B cell (primary cell): ENCODE data around the gene LRPPRC. TPM values are rescaled to one million over a fixed set of nuclear protein-coding genes. Genes with fewer than 3 reads are reported as not detected.

Experiments used
- ATAC-seq: fragments of 200-7000 bp; cut with Tn5 transposase; one replicate; pipeline ENCODE4 v1.10.0; 2021; ENCODE audit warnings: low read depth, mild to moderate bottlenecking, moderate number of reproducible peaks, moderate library complexity
- CTCF ChIA-PET: fragments of 350-600 bp; sonication (Branson Sonifier 250); formaldehyde crosslinking; loops from one replicate; lab custom pipeline; 2021; ENCODE audit warnings: antibody characterized with exemption, inconsistent platforms; lab: Charles Lee
- POLR2A ChIA-PET: fragments of 350-600 bp; sonication (Branson Sonifier 250); formaldehyde crosslinking; loops from one replicate; lab custom pipeline; 2021; ENCODE audit warnings: antibody characterized with exemption; lab: Charles Lee
- DNase-seq: peaks from one replicate; pipeline ENCODE4 v3.0.0; 2013
- H2AFZ ChIP-seq: 2 replicates; pipeline ENCODE4 v1.6.1; 2012; ENCODE audit warnings: mild to moderate bottlenecking, low read depth, low read length; ENCODE audit not compliant: insufficient read depth, poor library complexity, severe bottlenecking
- H3K27ac ChIP-seq, 2 donors: 1 replicate in 1 of 2; 2 replicates in 1 of 2; pipeline ENCODE4 v1.5.1; 2012 to 2013; ENCODE audit warnings: low read length in 2 of 2, mild to moderate bottlenecking in 2 of 2, moderate library complexity in 1 of 2
- H3K27me3 ChIP-seq, 4 experiments: fragments of 200-600 bp in 1 of 4; sonication (generic) in 1 of 4; replicated peaks in 1 of 4; 1 replicate in 2 of 4; 2 replicates in 2 of 4; pipeline versions ENCODE4 v1.6.1 to v1.7.0; 2013 to 2016; ENCODE audit warnings: low read length in 3 of 4, mild to moderate bottlenecking in 2 of 4, mixed read lengths in 1 of 4, moderate library complexity in 1 of 4; ENCODE audit not compliant: insufficient read depth in 4 of 4, control insufficient read depth in 3 of 4; ENCODE audit errors: control extremely low read depth in 1 of 4
- H3K36me3 ChIP-seq, 2 experiments: replicated peaks in 1 of 2; 1 replicate in 1 of 2; 2 replicates in 1 of 2; pipeline versions ENCODE4 v1.6.1 to v1.7.1; 2013; ENCODE audit warnings: low read length in 1 of 2; ENCODE audit not compliant: insufficient read depth in 2 of 2, control insufficient read depth in 1 of 2; ENCODE audit errors: control extremely low read depth in 1 of 2, extremely low read depth in 1 of 2
- H3K4me1 ChIP-seq, 2 donors: fragments of 200-600 bp in 1 of 2; sonication (generic) in 1 of 2; 1 replicate in 1 of 2; 2 replicates in 1 of 2; pipeline versions ENCODE4 v1.5.1 to v1.6.1; 2013 to 2017; ENCODE audit warnings: low read length in 2 of 2; ENCODE audit not compliant: control insufficient read depth in 2 of 2, insufficient read depth in 2 of 2
- H3K4me2 ChIP-seq: replicated peaks from 2 replicates; pipeline ENCODE3; 2012; ENCODE audit warnings: mild to moderate bottlenecking, low read depth, low read length; ENCODE audit not compliant: poor library complexity, severe bottlenecking
- H3K4me3 ChIP-seq, 5 experiments: fragments of 200-600 bp in 1 of 5; sonication (generic) in 1 of 5; 1 replicate in 3 of 5; 2 replicates in 2 of 5; pipeline versions ENCODE4 v1.5.1 to v1.7.0; 2011 to 2016; ENCODE audit warnings: low read length in 4 of 5, mild to moderate bottlenecking in 4 of 5, low read depth in 2 of 5, control low read depth in 1 of 5, moderate library complexity in 1 of 5; ENCODE audit not compliant: insufficient read depth in 1 of 5; ENCODE audit errors: control extremely low read depth in 1 of 5, extremely low read depth in 1 of 5
- H3K79me2 ChIP-seq: fragments of 200-600 bp; sonication (generic); one replicate; pipeline ENCODE4 v1.6.0; 2016; ENCODE audit warnings: low read length; ENCODE audit not compliant: control insufficient read depth, insufficient read depth
- H3K9ac ChIP-seq: fragments of 200-600 bp; sonication (generic); 2 replicates; pipeline ENCODE4 v1.6.1; 2017; ENCODE audit warnings: mild to moderate bottlenecking, low read length, moderate library complexity
- H3K9me3 ChIP-seq, 3 donors: one replicate each; pipeline versions ENCODE4 v1.6.1 to v1.7.1; 2013; ENCODE audit warnings: low read length in 2 of 3; ENCODE audit not compliant: control insufficient read depth in 2 of 3, insufficient read depth in 1 of 3; ENCODE audit errors: control extremely low read depth in 1 of 3
- H4K20me1 ChIP-seq: 2 replicates; pipeline ENCODE4 v1.6.0; 2012; ENCODE audit warnings: mild to moderate bottlenecking, low read length; ENCODE audit not compliant: insufficient read depth, control insufficient read depth, poor library complexity, severe bottlenecking
- H3K27ac Mint-ChIP-seq: one replicate; pipeline ENCODE4 v1.8.0; 2021; ENCODE audit warnings: mixed read lengths
- H3K27me3 Mint-ChIP-seq: one replicate; pipeline ENCODE4 v1.8.0; 2021; ENCODE audit warnings: mixed read lengths
- H3K4me1 Mint-ChIP-seq: one replicate; pipeline ENCODE4 v1.8.0; 2021; ENCODE audit warnings: mixed read lengths
- H3K4me3 Mint-ChIP-seq: one replicate; pipeline ENCODE4 v1.8.0; 2021; ENCODE audit warnings: mixed read lengths
- H3K9me3 Mint-ChIP-seq: one replicate; pipeline ENCODE4 v1.8.0; 2022; ENCODE audit warnings: mixed read lengths; ENCODE audit not compliant: insufficient read depth
- CTCF ChIP-seq: fragments of 200-600 bp; IDR thresholded peaks from one replicate; pipeline ENCODE4 v1.8.0; 2022; ENCODE audit warnings: antibody characterized with exemption, mild to moderate bottlenecking
- EZH2 ChIP-seq: IDR thresholded peaks from 2 replicates; pipeline ENCODE4 v1.6.1; 2012; ENCODE audit warnings: borderline replicate concordance, low read depth, mild to moderate bottlenecking, moderate library complexity, low read length; ENCODE audit not compliant: insufficient read depth, poor library complexity, severe bottlenecking
- WGBS: methylation state at CpG from one replicate; pipeline ENCODE4 v1.1.5; 2013; ENCODE audit warnings: missing lambda C conversion rate; ENCODE audit not compliant: insufficient coverage; 5-methylcytosine and 5-hydroxymethylcytosine counted together
- intact Hi-C: fragments of 100-400 bp; cut with micrococcal nuclease; formaldehyde crosslinking; loops from one replicate; pipeline ENCODE4 v1.10.0; 2022
- polyA plus RNA-seq: library from polyadenylated mRNA; depleted of rRNA; stranded (reverse); fragments of >200 nt; gene quantifications from 2 replicates; pipeline ENCODE4 v1.2.3, GENCODE V29; 2012
- total RNA-seq, 2 donors: library from RNA; stranded (reverse); fragments of 120-200 nt in 1 of 2; gene quantifications; 1 replicate in 1 of 2; 2 replicates in 1 of 2; pipeline versions ENCODE4 v1.2.3 to v1.2.4, GENCODE V29; 2013 to 2022

Gene LRPPRC
- total and polyA plus RNA-seq, 2 donors (not counting 1 experiment from before 2014, with no cell fraction given), result 17.6 to 75.6 TPM

GRCh38 chr2:44044281-44044720, 48.5 kb upstream of the LRPPRC start:
- no peaks in the 10 kb centered on the region for H3K79me2 ChIP-seq
- ChIA-PET CTCF (interaction anchor here (0.6 to 2.9 kb wide), 20 partner anchors 9 to 1450 kb away, joined by 3 to 17 read pairs (median 4); partner anchors contain the start of gene CAMKMT), POLR2A (no interaction called here)
- H3K27me3 ChIP-seq, result no peaks in the 10 kb centered on the region
- peak overlapping the region; percentile 37 for H3K4me2 ChIP-seq
- no peaks in the 10 kb centered on the region for H3K9me3 Mint-ChIP-seq
- H3K4me3 Mint-ChIP-seq, result no peak overlapping the region
- no peak overlapping the region for H3K9ac ChIP-seq
- intact Hi-C loops, result loop anchor here (1.0 kb wide), 3 partner anchors 124 to 435 kb away; partner anchors contain the start of gene PPM1B
- H3K27me3 Mint-ChIP-seq, result peaks cover 3% of the 10 kb centered on the region
- DNase-seq (peak; percentile 80), ATAC-seq (peak; percentile 98)
- TF ChIP-seq CTCF, result peak; percentile 84
- no peak for TF ChIP-seq EZH2
- H3K4me1 Mint-ChIP-seq, result peaks cover 7% of the 10 kb centered on the region
- H3K36me3 ChIP-seq, result no peaks in the 10 kb centered on the region
- no peaks in the 10 kb centered on the region for H3K9me3 ChIP-seq
- H3K4me3 ChIP-seq, result no peak overlapping the region
- no peak overlapping the region for H3K27ac Mint-ChIP-seq
- WGBS, result 5% methylated on average over 9 of the region's 10 CpGs
- H4K20me1 ChIP-seq, result no peaks in the 10 kb centered on the region
- H3K27ac ChIP-seq, result no peak overlapping the region
- H3K4me1 ChIP-seq, result peaks cover 0 to 6% of the 10 kb centered on the region in 2 donors
- H2AFZ ChIP-seq, result peak overlapping the region; percentile 69

- Histone ChIP-seq H2AFZ (no peak overlapping the region), H3K4me2 (no peak overlapping the region), H3K9ac (no peak overlapping the region), H3K9me3 (no peaks in the 10 kb centered on the region), H4K20me1 (no peaks in the 10 kb centered on the region), H3K36me3 (no peaks in the 10 kb centered on the region), H3K4me3 (no peak overlapping the region), H3K4me1 (peaks cover 0 to 6% of the 10 kb centered on the region in 2 donors), H3K27ac (no peak overlapping the region), H3K27me3 (no peaks in the 10 kb centered on the region), H3K79me2 (no peaks in the 10 kb centered on the region)
- intact Hi-C loops, result no loop called here
- WGBS, result 90% methylated on average over 2 of the region's 3 CpGs
- POLR2A ChIA-PET, result no interaction called here
- peaks cover 7% of the 10 kb centered on the region for H3K4me1 Mint-ChIP-seq
- no peak overlapping the region for H3K4me3 Mint-ChIP-seq
- no peaks in the 10 kb centered on the region for H3K9me3 Mint-ChIP-seq
- H3K27me3 Mint-ChIP-seq, result peaks cover 3% of the 10 kb centered on the region
- no peak for TF ChIP-seq EZH2
- TF ChIP-seq CTCF, result no peak
- CTCF ChIA-PET, result no interaction called here
- ATAC-seq (no peak), DNase-seq (no peak)
- no peak overlapping the region for H3K27ac Mint-ChIP-seq
Observed at GRCh38 chr2:44040365-44040764, 44.6 kb upstream of the LRPPRC start.
